ENCODE data around the gene ZNF599. TPM values are rescaled to one million over a fixed set of nuclear protein-coding genes. Genes with fewer than 3 reads are reported as not detected.
A peak's percentile ranks its signal among the peaks of the same experiment; 100 is the strongest.

The ZNF599 gene
- total and polyA plus RNA-seq, 2 of the 13 experiments (the other 11 are each of a cell fraction or from before 2014, with no cell fraction given), result 5.8 to 7.3 TPM

DNA sequence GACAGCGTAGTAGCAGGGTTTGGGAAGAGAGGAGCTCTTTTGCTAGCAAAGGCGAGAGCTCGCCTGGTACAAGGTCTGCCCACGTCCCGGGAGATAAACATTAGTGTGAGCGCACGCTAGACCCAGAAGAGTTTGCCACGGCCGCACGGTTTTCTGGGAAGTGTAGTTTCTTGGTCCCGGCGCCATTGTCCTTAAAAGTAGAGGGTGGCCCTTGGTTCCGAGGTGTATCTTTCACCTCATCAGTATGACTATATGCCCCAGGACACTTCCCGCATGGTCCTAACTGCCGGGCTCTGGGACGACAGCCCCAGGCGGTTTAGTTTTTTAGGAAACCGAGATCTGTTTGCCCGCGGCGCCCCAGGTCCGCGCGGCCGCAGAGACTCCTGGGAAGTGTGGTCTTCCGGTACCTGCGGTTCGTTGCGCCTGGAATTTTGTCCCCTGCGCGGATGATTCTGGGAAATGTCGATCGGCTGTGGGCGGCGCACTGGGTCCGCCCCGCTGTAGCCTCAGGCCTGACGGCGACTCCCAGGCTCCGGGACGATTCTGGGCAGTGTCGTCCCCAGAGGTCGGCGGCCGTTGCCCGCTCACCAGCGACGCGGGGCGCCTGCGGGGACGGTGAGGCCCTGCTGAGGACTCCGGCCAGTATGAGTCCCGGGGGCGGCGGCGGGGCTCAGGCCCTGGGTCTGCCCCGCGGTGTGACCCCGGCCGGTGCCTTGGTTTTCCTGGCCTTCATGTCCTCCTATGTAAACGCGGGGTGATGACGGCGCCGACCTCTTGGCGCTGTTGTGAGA lies 39.1 kb downstream of the ZNF599 start, which contains the start of gene ZNF181 (continued):
- TF ChIP-seq USF2 (IDR thresholded peaks at IDR 0.05; ENCODE audit: low read depth, low read length) (no peak), USF2 (CRISPR knock-in tag; IDR thresholded peaks at IDR 0.05; ENCODE audit: borderline replicate concordance) (no peak), GTF2F1 (IDR thresholded peaks at IDR 0.05; ENCODE audit: low read length) (no peak), ZMAT3 (CRISPR knock-in tag; conservative IDR thresholded peaks at IDR 0.05) (peak; percentile 50; the same call in 1 of the 2 replicates), RBAK (CRISPR knock-in tag; IDR thresholded peaks at IDR 0.05) (no peak), KIAA2018 (CRISPR knock-in tag; IDR thresholded peaks at IDR 0.05; ENCODE audit: borderline replicate concordance) (no peak), RELA (CRISPR knock-in tag; IDR thresholded peaks at IDR 0.05) (peak; percentile 72; the same call in 1 of the 2 replicates), ZFP91 (CRISPR knock-in tag; IDR thresholded peaks at IDR 0.05; ENCODE audit: borderline replicate concordance) (peak; percentile 93; the same call in 1 of the 2 replicates), ATF7-NPFF (CRISPR knock-in tag; IDR thresholded peaks at IDR 0.05; ENCODE audit: low read depth) (no peak), IRF2 (CRISPR knock-in tag; IDR thresholded peaks at IDR 0.05) (peak; percentile 12; the same call in 1 of the 2 replicates), FOXC1 (CRISPR knock-in tag; IDR thresholded peaks at IDR 0.05; ENCODE audit: borderline replicate concordance) (peak; percentile 46; the same call in 1 of the 2 replicates), ZBTB26 (CRISPR knock-in tag; IDR thresholded peaks at IDR 0.05; ENCODE audit: borderline replicate concordance) (0 out of 2 replicates have a peak, but pooled peaks have one; percentile 24)
- TF ChIP-seq, protein P1, sequence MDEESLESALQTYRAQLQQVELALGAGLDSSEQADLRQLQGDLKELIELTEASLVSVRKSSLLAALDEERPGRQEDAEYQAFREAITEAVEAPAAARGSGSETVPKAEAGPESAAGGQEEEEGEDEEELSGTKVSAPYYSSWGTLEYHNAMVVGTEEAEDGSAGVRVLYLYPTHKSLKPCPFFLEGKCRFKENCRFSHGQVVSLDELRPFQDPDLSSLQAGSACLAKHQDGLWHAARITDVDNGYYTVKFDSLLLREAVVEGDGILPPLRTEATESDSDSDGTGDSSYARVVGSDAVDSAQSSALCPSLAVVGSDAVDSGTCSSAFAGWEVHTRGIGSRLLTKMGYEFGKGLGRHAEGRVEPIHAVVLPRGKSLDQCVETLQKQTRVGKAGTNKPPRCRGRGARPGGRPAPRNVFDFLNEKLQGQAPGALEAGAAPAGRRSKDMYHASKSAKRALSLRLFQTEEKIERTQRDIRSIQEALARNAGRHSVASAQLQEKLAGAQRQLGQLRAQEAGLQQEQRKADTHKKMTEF (CRISPR knock-in tag; IDR thresholded peaks at IDR 0.05), result peak; percentile 89

Data from HepG2 (cell line).